Dendritic cell treated with granulocyte-macrophage colony-stimulating factor and Interleukin-4, amounts not matched to agents 40 ng/mL and 50 ng/mL, for 4 days (primary cell): Measurements from ENCODE around the gene TPST2.
"Not testable (repeated sequence)": the region's sequence is repeated elsewhere in the genome, so short reads cannot be mapped to it uniquely, and the experiment has no call there.

Experiments
- H3K27ac Mint-ChIP-seq: one replicate; pipeline ENCODE4 v1.8.0; 2022; ENCODE audit warnings: mild to moderate bottlenecking, mixed read lengths
- H3K27me3 Mint-ChIP-seq: one replicate; pipeline ENCODE4 v1.8.0; 2022; ENCODE audit warnings: mild to moderate bottlenecking, mixed read lengths
- H3K36me3 Mint-ChIP-seq: one replicate; pipeline ENCODE4 v1.8.0; 2022; ENCODE audit warnings: low read depth, mixed read lengths
- H3K4me1 Mint-ChIP-seq: one replicate; pipeline ENCODE4 v1.8.0; 2022; ENCODE audit warnings: low read depth, mixed read lengths
- H3K4me3 Mint-ChIP-seq: one replicate; pipeline ENCODE4 v1.8.0; 2022; ENCODE audit warnings: mild to moderate bottlenecking, moderate library complexity, mixed read lengths
- H3K9me3 Mint-ChIP-seq: one replicate; pipeline ENCODE4 v1.8.0; 2022; ENCODE audit warnings: mixed read lengths
- intact Hi-C: fragments of 100-400 bp; cut with micrococcal nuclease; formaldehyde crosslinking; loops from one replicate; pipeline ENCODE4 v1.15.0; 2022

TPST2 gene

DNA sequence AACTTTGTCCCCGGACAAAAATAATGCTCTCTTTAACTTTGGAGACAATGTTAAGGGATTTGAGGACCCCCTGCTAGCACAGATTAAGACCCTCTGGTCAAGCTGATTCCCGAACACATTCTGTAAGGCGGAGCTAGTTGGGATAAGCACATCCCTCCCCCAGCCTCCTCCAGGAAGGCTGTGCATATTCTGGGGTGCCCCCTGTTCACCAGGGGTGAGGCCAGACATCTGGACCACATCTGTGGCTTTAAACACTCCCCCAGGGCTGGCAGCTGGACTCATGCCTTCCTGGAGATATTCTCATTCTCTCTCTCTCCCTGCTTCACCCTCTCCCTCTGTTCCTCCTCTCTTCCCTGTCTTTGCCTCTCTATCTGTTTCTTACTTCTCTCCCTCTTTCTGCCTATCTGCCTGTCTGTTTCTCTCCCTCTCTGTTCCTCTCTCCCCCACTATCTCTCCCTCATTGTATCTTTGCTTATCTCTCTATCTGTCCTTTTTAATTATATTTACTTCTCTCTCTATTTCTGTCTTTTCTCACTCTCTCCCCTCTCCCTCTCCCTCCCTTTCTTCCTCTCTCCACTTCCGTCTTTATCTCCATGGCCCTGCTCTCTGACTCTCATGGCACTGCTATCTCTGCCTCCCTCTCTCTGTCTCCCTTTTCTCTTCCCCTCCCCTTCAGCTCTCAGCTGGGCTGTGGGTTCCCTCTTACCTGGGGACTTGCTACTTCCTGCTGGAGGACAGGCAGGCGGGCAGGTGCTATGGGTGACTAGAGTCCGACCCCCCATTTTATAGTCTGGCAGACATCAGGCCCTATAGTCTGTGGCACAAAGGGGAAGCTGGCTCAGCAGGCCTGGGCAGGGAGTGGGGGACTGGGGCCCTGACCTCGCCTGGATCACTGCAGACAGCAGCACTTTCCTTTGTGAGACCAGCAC, 27.6 kb upstream of the TPST2 start, which contains the start of gene CRYBB1:
CRYBB1 (minus strand) TSS at position 757 of the 929 bp plus-strand sequence. CDS start 1,708 bp downstream, outside the sequence.
- Mint-ChIP-seq H3K27ac (peak within 1 kb of the TSS; percentile 99), H3K27me3 (no peaks in the 10 kb centered on the region), H3K36me3 (no peaks in the 10 kb centered on the region), H3K9me3 (no peaks in the 10 kb centered on the region), H3K4me1 (peaks cover 56% of the 10 kb centered on the region), H3K4me3 (peak within 1 kb of the TSS; percentile 63)
- intact Hi-C loops = no loop called here

DNA sequence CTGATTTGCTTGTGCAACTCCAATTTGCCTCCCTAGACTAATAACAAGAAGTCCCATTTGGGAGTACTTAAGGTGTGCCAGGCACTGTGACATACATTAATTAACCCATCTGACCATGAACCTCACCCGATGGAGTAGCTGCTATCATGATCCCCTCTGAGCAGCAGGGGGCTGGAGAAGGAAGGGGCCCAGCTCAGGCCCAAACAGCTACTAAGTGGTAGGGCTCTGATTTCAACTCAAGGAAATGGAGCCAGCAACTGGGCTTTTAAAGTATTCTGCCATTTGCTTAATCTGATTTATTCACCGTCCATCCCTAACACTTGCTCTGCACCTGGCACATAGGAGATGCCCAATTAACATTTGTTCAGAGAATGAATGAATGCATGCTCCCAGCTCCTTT, 26.7 kb upstream of the TPST2 start:
- Mint-ChIP-seq H3K4me3 (no peak overlapping the region), H3K4me1 (peaks cover 56% of the 10 kb centered on the region), H3K27me3 (no peaks in the 10 kb centered on the region), H3K27ac (peak overlapping the region; percentile 99), H3K36me3 (no peaks in the 10 kb centered on the region), H3K9me3 (no peaks in the 10 kb centered on the region)
- intact Hi-C loops = no loop called here

DNA sequence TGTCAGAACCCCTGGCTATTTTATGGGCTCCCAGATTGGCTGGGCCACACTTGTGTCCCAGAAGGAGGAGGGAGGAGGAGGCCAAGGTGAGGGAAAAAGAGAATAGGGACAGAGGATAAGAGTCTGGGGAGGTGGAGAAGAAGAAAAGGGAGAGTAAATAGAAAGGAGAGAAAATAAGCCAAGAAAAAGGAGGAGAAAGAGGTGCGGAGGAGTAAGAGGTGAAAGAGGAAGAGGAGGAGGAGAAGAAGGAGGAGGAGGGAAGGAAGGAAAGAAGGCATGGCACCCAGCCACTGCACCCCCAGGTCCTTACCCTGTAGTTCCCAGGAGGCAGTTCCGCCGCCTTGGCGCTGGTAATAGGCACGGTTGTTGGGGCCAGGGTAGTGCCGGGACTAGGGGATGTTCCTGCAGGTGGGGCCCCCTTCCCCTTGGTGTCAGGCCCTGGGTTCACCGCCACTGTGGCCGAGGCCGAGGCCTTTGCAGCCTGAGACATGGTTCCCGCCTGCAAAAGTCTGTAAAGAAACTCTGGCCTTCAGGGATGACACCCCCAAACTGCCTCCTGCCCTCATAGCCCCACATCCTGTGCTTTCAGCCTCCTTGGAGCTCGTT, 26.0 kb upstream of the TPST2 start:
- H3K4me1 Mint-ChIP-seq = peaks cover 51% of the 10 kb centered on the region
- intact Hi-C loops = no loop called here
- no peaks in the 10 kb centered on the region for H3K9me3 Mint-ChIP-seq
- no peaks in the 10 kb centered on the region for H3K36me3 Mint-ChIP-seq
- H3K27me3 Mint-ChIP-seq = no peaks in the 10 kb centered on the region
- H3K4me3 Mint-ChIP-seq = no peak overlapping the region
- peak overlapping the region; percentile 24 for H3K27ac Mint-ChIP-seq

DNA sequence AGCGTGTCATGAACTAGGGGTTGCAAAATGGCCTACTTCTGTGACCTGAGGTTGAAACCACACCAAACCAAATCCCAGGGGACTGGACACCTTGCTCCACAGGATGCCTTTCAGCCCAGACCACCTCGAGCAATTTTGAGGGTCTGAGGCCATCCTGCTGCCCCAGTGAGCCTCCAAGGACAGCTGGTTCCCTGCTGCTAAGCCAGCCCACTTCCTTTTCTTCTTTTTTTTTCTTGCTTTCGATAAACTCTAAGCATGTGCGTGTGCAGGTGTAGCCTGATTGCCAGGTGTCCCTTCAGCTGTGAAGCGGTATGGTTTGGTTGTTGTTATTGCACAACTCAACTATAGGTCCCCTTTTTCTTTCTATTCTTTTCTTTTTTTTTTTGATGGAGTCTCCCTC, 25.2 kb upstream of the TPST2 start:
- no peak overlapping the region for H3K27ac Mint-ChIP-seq
- no peaks in the 10 kb centered on the region for H3K36me3 Mint-ChIP-seq
- H3K27me3 Mint-ChIP-seq = no peaks in the 10 kb centered on the region
- peaks cover 51% of the 10 kb centered on the region for H3K4me1 Mint-ChIP-seq
- no peaks in the 10 kb centered on the region for H3K9me3 Mint-ChIP-seq
- no peak overlapping the region for H3K4me3 Mint-ChIP-seq
- intact Hi-C loops = no loop called here

DNA sequence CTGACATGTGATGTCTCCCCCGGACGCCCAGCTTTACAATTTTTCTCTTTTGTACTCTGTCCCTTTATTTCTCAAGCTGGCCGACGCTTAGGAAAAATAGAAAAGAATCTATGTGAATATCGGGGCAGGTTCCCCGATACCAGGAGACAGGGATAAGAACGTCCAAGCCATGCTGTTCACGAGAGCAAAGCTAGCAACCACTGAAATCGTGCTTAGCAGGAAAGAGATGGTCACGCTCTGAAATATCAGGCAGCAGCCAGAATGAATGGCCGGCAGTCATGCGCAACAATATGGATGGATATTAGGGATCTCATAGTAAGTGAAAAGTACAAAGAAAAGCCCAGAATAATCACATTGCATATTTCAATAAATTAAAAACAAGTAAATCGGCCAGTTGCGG, 24.4 kb upstream of the TPST2 start:
- H3K36me3 Mint-ChIP-seq = no peaks in the 10 kb centered on the region
- peaks cover 43% of the 10 kb centered on the region for H3K4me1 Mint-ChIP-seq
- intact Hi-C loops = no loop called here
- no peaks in the 10 kb centered on the region for H3K27me3 Mint-ChIP-seq
- no peaks in the 10 kb centered on the region for H3K9me3 Mint-ChIP-seq
- H3K27ac Mint-ChIP-seq = peak overlapping the region; percentile 19
- H3K4me3 Mint-ChIP-seq = no peak overlapping the region

DNA sequence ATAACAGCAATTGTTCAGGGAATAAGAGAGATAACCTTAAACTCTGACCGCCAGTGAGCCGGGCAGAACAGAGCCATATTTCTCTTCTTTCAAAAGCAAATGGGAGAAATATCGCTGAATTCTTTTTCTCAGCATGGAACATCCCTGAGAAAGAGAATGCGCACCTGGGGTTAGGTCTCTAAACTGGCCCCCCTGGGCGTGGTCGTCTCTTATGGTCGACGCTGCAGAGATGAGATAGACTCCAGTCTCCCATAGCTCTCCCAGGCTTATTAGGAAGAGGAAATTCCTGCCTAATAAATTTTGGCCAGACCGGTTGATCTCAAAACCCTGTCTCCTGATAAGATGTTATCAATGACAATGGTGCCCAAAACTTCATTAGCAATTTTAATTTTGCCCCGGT, 23.8 kb upstream of the TPST2 start:
- Mint-ChIP-seq H3K27ac (peak overlapping the region; percentile 19), H3K4me1 (peaks cover 38% of the 10 kb centered on the region)
- H3K9me3 Mint-ChIP-seq, intact Hi-C loops, H3K4me3 Mint-ChIP-seq, H3K27me3 Mint-ChIP-seq, H3K36me3 Mint-ChIP-seq: not testable (repeated sequence)

DNA sequence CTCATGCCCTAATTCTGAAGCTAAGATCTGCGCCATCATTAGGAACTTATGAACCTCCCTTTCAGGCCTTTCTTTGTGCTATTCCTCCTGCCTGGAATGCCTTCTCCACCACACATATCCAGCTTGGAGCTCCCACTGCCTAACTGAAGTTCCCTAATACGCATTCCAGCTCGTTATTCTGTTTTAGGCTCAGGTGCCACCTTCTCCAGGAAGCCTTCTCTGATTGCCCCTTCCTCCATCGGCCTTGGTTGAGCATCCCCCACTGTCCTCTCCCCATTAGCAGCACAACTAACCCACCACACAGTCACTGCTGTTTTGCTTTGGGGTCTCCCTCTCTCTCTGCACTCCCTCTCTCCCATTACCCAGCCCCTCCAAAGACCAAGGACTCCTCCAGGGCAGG, 22.7 kb upstream of the TPST2 start:
- Mint-ChIP-seq H3K9me3 (no peaks in the 10 kb centered on the region), H3K4me1 (peaks cover 27% of the 10 kb centered on the region), H3K27ac (no peak overlapping the region), H3K27me3 (no peaks in the 10 kb centered on the region), H3K36me3 (no peaks in the 10 kb centered on the region), H3K4me3 (no peak overlapping the region)
- intact Hi-C loops = no loop called here

DNA sequence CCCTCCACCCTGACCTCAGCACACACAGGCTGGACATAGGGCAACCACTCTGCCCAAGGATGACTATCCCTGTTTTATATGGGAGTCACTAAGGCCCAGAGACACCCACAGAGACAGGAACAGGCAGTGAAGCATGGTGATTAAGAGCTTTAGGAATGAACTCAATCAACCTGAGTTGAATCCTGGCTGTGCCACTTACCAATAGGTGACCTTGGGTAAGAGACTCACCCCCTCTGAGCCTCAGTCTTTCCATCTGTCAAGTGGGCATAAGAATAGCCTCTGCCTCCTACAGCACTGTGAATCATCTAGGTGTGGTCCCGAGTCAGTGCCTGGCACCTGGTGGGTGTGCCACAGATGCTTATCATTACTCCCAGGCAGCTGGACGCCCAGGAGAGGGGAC, 21.1 kb upstream of the TPST2 start:
- H3K4me1 Mint-ChIP-seq = peaks cover 10% of the 10 kb centered on the region
- no peaks in the 10 kb centered on the region for H3K27me3 Mint-ChIP-seq
- H3K36me3 Mint-ChIP-seq = no peaks in the 10 kb centered on the region
- no peak overlapping the region for H3K27ac Mint-ChIP-seq
- no peaks in the 10 kb centered on the region for H3K9me3 Mint-ChIP-seq
- H3K4me3 Mint-ChIP-seq = no peak overlapping the region
- intact Hi-C loops = no loop called here

DNA sequence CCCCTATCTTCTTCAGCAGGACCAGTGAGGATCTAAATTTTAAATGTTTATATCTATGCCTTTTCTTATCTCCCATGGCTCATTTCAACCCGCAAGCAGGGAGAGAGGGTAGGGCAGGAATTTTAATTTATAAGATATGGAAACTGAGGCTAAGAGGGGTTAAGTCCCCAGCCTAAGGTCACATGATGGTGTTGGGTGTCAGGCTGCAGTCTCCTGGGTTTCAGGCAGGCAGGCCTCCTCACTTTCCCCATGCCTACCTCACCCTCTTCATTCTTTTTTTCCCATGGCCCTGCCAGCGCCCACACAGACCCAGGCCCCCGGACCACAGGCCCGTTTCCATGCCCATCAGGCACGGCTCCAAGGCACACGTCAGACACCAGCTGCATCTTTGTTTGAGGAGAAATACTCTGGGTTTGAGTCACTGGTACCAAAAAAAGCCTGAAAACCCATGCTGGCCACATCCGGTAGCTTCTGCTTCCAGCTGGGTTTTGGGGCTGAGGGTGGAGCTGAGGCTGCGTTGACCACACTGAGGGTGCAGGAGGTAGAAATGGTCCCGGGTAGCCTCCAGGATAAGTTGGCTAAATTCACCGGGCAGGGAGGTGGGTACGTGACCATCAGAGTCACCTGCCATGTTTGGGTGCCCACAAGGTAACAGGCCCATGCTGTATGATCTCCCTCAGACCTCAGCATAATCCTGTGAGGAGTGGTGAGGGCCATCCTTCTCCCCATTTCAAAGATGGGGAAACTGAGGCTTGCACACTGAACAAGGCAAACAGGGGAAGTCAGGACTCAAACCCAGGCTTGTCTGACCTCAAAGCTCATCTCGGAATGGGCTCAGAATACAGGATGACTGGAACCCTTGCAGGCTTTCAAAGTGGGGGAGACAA, 20.4 kb upstream of the TPST2 start:
- H3K4me3 Mint-ChIP-seq = no peak overlapping the region
- no peaks in the 10 kb centered on the region for H3K36me3 Mint-ChIP-seq
- intact Hi-C loops = no loop called here
- no peaks in the 10 kb centered on the region for H3K27me3 Mint-ChIP-seq
- no peaks in the 10 kb centered on the region for H3K9me3 Mint-ChIP-seq
- peaks cover 3% of the 10 kb centered on the region for H3K4me1 Mint-ChIP-seq
- no peak overlapping the region for H3K27ac Mint-ChIP-seq

DNA sequence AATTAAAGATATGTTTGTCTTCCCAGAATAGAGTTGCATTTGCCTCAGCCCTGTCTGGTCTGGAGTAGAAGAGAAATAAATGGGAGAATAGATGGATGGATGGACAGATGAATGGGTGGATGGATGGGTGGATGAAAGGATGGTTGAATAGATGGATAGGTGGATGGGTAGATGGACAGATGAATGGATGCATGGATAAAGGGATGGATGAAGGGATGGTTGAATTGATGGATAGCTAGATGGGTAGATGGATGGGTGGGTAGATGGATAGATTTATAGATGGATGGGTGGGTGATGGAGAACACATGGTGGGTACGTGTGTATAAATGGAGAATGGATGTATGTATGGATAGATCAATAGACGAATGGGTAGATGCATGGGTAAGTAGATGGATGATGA, 19.4 kb upstream of the TPST2 start:
- intact Hi-C loops = no loop called here
- no peak overlapping the region for H3K27ac Mint-ChIP-seq
- H3K4me1 Mint-ChIP-seq = no peaks in the 10 kb centered on the region
- H3K27me3 Mint-ChIP-seq = no peaks in the 10 kb centered on the region
- H3K36me3 Mint-ChIP-seq = no peaks in the 10 kb centered on the region
- no peak overlapping the region for H3K4me3 Mint-ChIP-seq
- no peaks in the 10 kb centered on the region for H3K9me3 Mint-ChIP-seq

DNA sequence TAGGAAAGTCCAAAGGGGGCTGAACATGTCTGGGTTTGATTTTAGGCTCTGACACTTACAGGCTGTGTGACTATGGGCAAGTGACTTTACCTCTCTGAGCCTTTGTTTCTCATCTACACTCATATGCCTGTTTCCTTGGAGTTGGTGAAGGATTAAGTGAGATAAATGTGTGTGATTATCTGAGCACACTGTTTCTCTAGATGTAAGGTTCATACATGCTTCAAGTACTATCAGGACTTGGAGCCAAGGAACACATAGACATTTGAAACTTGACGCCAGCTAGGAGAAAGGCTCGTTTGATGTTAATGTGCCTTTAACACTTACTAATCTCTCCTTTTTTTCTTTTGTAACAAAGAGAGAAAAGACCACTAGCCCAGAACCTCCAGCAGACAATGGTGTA, 18.2 kb upstream of the TPST2 start:
- no peaks in the 10 kb centered on the region for H3K9me3 Mint-ChIP-seq
- no peaks in the 10 kb centered on the region for H3K36me3 Mint-ChIP-seq
- H3K4me1 Mint-ChIP-seq = no peaks in the 10 kb centered on the region
- no peak overlapping the region for H3K4me3 Mint-ChIP-seq
- intact Hi-C loops = no loop called here
- H3K27me3 Mint-ChIP-seq = no peaks in the 10 kb centered on the region
- H3K27ac Mint-ChIP-seq = no peak overlapping the region

DNA sequence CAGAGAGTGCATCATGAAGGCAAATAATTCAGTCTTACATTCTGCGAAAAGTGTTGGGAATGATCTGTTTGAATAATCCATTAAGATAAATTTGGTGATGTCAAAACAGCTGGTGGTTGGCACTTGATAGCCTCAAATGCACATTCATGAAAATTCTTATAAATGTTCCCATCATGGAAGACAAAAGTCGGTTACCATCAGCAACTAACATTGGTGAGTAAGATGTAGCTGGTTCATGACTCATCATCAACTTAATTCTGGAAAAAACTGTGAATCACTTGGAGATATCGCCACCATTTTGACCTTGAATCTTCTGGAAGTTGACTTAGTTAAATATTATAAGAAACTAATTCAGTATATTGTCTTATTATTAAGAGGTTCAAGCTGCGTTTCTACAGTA, 16.7 kb upstream of the TPST2 start:
- Mint-ChIP-seq H3K4me1 (no peaks in the 10 kb centered on the region), H3K27me3 (no peaks in the 10 kb centered on the region), H3K9me3 (no peaks in the 10 kb centered on the region), H3K27ac (no peak overlapping the region), H3K4me3 (no peak overlapping the region), H3K36me3 (no peaks in the 10 kb centered on the region)
- intact Hi-C loops = no loop called here

DNA sequence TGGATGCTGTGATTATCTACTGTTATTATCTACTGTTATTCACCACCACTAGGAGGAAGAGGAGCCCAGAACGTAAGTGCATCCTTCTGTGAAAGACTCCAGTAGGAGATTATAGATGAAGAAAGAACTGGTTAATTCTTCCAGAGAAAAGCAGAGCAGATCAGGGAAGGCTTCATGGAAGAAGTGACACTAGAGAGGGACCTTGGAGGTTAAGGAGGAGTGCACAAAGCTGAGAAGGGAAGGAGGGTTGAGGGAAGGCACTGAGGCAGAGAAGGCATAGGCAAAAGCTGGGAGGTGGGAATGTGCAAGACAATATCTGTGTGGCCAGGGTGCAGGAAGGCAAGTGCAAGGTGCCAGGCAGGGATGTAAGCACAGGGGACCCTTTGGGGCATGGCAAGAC, 14.4 kb upstream of the TPST2 start:
- no peak overlapping the region for H3K27ac Mint-ChIP-seq
- intact Hi-C loops = no loop called here

DNA sequence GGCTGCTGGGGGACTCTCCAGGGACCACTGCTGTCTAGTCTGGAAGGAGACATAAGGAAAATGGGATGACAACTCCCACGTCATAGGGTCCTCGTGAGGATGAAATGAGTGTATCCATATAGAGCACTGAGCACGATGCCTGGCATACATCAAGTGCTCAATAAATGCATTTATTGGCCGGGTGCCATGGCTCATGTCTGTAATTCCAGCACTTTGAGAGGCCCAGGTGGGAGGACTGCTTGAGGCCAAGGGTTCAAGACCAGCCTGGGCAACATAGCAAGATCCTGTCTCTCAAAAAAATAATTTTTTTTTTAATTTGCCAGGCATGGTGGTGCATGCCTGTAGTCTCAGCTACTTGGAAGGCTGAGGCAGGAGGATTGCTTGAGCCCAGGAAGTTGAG, 12.2 kb upstream of the TPST2 start:
- intact Hi-C loops = no loop called here
- H3K27me3 Mint-ChIP-seq = no peaks in the 10 kb centered on the region
- no peak overlapping the region for H3K27ac Mint-ChIP-seq
- no peaks in the 10 kb centered on the region for H3K9me3 Mint-ChIP-seq
- no peak overlapping the region for H3K4me3 Mint-ChIP-seq
- H3K4me1 Mint-ChIP-seq = peaks cover 5% of the 10 kb centered on the region
- H3K36me3 Mint-ChIP-seq = no peaks in the 10 kb centered on the region

More for the DNA sequence above, 14.4 kb upstream of the TPST2 start:
- Mint-ChIP-seq H3K9me3 (no peaks in the 10 kb centered on the region), H3K36me3 (no peaks in the 10 kb centered on the region), H3K4me3 (no peak overlapping the region), H3K4me1 (no peaks in the 10 kb centered on the region), H3K27me3 (no peaks in the 10 kb centered on the region)
